Neural cell (in vitro differentiated cells): ENCODE results near the gene CAMK1D. TPM values are rescaled to one million over a fixed set of nuclear protein-coding genes. Genes with fewer than 3 reads are reported as not detected.

Source experiments
- H2AFZ ChIP-seq: fragments of 200-600, 300-800 bp; sonication (generic), shearing (Covaris generic); 2 replicates; pipeline ENCODE4 v1.6.0; 2014; ENCODE audit warnings: low read depth, mild to moderate bottlenecking, antibody characterized with exemption, low read length, moderate library complexity
- H3F3A ChIP-seq: fragments of 200-600 bp; shearing (Covaris generic); 2 replicates; pipeline ENCODE4 v1.6.1; 2016; ENCODE audit warnings: mild to moderate bottlenecking, moderate library complexity, mixed read lengths, antibody characterized with exemption, low read length; ENCODE audit not compliant: insufficient read depth, poor library complexity, severe bottlenecking
- H3K27ac ChIP-seq: fragments of 200-600, 300-800 bp; sonication (generic), shearing (Covaris generic); 2 replicates; pipeline ENCODE4 v1.5.1; 2014; ENCODE audit warnings: mild to moderate bottlenecking, low read length, moderate library complexity
- H3K27me3 ChIP-seq: fragments of 300-800, 200-600 bp; sonication (generic), shearing (Covaris generic); 2 replicates; pipeline ENCODE4 v1.6.0; 2014; ENCODE audit warnings: mild to moderate bottlenecking, low read depth, low read length, moderate library complexity; ENCODE audit not compliant: insufficient read depth
- H3K36me3 ChIP-seq: fragments of 300-800, 200-600 bp; sonication (generic), shearing (Covaris generic); 2 replicates; pipeline ENCODE4 v1.5.1; 2014; ENCODE audit warnings: mild to moderate bottlenecking, antibody characterized with exemption, low read length, moderate library complexity; ENCODE audit not compliant: insufficient read depth
- H3K4me2 ChIP-seq: fragments of 300-800, 200-600 bp; sonication (generic), shearing (Covaris generic); 2 replicates; pipeline ENCODE4 v1.6.0; 2014; ENCODE audit warnings: mild to moderate bottlenecking, low read length
- H3K4me3 ChIP-seq: fragments of 300-800, 200-600 bp; sonication (generic), shearing (Covaris generic); 2 replicates; pipeline ENCODE4 v1.5.1; 2014; ENCODE audit warnings: mild to moderate bottlenecking, low read length, moderate library complexity
- H3K79me2 ChIP-seq: fragments of 200-600 bp; shearing (Covaris generic); replicated peaks from 2 replicates; pipeline ENCODE4 v1.6.0; 2014; ENCODE audit warnings: mild to moderate bottlenecking, low read length, moderate library complexity; ENCODE audit not compliant: insufficient read depth
- H3K9ac ChIP-seq: fragments of 300-800, 200-600 bp; sonication (generic), shearing (Covaris generic); 2 replicates; pipeline ENCODE4 v1.6.1; 2016; ENCODE audit warnings: mild to moderate bottlenecking, low read length, mixed read lengths
- H3K9me2 ChIP-seq: fragments of 200-600 bp; shearing (Covaris generic); 2 replicates; pipeline ENCODE4 v1.6.1; 2016; ENCODE audit warnings: mild to moderate bottlenecking, low read length, mixed read lengths; ENCODE audit not compliant: insufficient read depth
- H3K9me3 ChIP-seq: fragments of 200-600, 300-800 bp; sonication (generic), shearing (Covaris generic); 2 replicates; pipeline ENCODE4 v1.6.1; 2016; ENCODE audit warnings: mild to moderate bottlenecking, mixed run types, low read length, moderate library complexity, mixed read lengths
- H4K20me1 ChIP-seq: fragments of 200-600 bp; shearing (Covaris generic); 2 replicates; pipeline ENCODE4 v1.6.1; 2016; ENCODE audit warnings: mild to moderate bottlenecking, mixed run types; ENCODE audit not compliant: insufficient read depth
- CTCF ChIP-seq: fragments of 450-650 bp; IDR thresholded peaks from 2 replicates; pipeline ENCODE4 v1.5.1; 2014; ENCODE audit warnings: antibody characterized with exemption, mild to moderate bottlenecking, moderate library complexity; ENCODE audit not compliant: poor library complexity, severe bottlenecking
- EP300 ChIP-seq: fragments of 450-650 bp; conservative IDR thresholded peaks from 2 replicates; pipeline ENCODE4 v1.6.1; 2014; ENCODE audit warnings: antibody characterized with exemption, mild to moderate bottlenecking, moderate library complexity; ENCODE audit not compliant: poor library complexity, severe bottlenecking
- EZH2 ChIP-seq: fragments of 200-600, 300-800 bp; shearing (Covaris generic), sonication (generic); IDR thresholded peaks from 2 replicates; pipeline ENCODE4 v1.6.1; 2014; ENCODE audit warnings: antibody characterized with exemption, low read length, borderline replicate concordance, mild to moderate bottlenecking; ENCODE audit not compliant: insufficient read depth, poor library complexity, severe bottlenecking
- MXI1 ChIP-seq: fragments of 450-650 bp; conservative IDR thresholded peaks from 2 replicates; pipeline ENCODE4 v1.6.1; 2014; ENCODE audit warnings: antibody characterized with exemption, mild to moderate bottlenecking; ENCODE audit not compliant: poor library complexity, severe bottlenecking
- POLR2AphosphoS5 ChIP-seq: IDR thresholded peaks from 2 replicates; pipeline ENCODE4 v1.6.1; 2012
- RAD21 ChIP-seq: fragments of 450-650 bp; conservative IDR thresholded peaks from 2 replicates; pipeline ENCODE4 v1.6.1; 2014; ENCODE audit warnings: antibody characterized with exemption, mild to moderate bottlenecking, moderate library complexity
- REST ChIP-seq: IDR thresholded peaks from 2 replicates; pipeline ENCODE4 v1.6.1; 2012; ENCODE audit warnings: borderline replicate concordance
- SMC3 ChIP-seq: fragments of 450-650 bp; conservative IDR thresholded peaks from 2 replicates; pipeline ENCODE4 v1.6.1; 2014; ENCODE audit warnings: antibody characterized with exemption, mild to moderate bottlenecking, moderate library complexity; ENCODE audit not compliant: poor library complexity
- TAF1 ChIP-seq: IDR thresholded peaks from 2 replicates; pipeline ENCODE4 v1.6.1; 2012; ENCODE audit warnings: low read depth
- polyA plus RNA-seq: library from polyadenylated mRNA; depleted of rRNA; stranded (reverse); fragments of >200 nt; gene quantifications from 2 replicates; pipeline ENCODE4 v1.2.3, GENCODE V29; 2014

CAMK1D gene
- polyA plus RNA-seq, 1 donor from 2014 or later: 13.8 TPM

GRCh38 chr10:12828736-12829135, 479.4 kb downstream of the CAMK1D start:
- H3K4me2 ChIP-seq: no peak overlapping the region
- no peak overlapping the region for H3K27ac ChIP-seq
- H3K36me3 ChIP-seq: no peaks in the 10 kb centered on the region
- no peaks in the 10 kb centered on the region for H3K27me3 ChIP-seq
- TF ChIP-seq MXI1: no peak
- TF ChIP-seq POLR2AphosphoS5: no peak
- TF ChIP-seq SMC3: no peak
- TF ChIP-seq RAD21: no peak
- no peak for TF ChIP-seq CTCF
- H3F3A ChIP-seq: no peaks in the 10 kb centered on the region
- H3K79me2 ChIP-seq: no peaks in the 10 kb centered on the region
- H3K9me2 ChIP-seq: no peaks in the 10 kb centered on the region
- H3K4me3 ChIP-seq: no peak overlapping the region
- no peak overlapping the region for H3K9ac ChIP-seq
- no peaks in the 10 kb centered on the region for H3K9me3 ChIP-seq
- no peak overlapping the region for H2AFZ ChIP-seq
- no peaks in the 10 kb centered on the region for H4K20me1 ChIP-seq

- Histone ChIP-seq H3K4me3 (no peak overlapping the region), H4K20me1 (no peaks in the 10 kb centered on the region), H3K27me3 (no peaks in the 10 kb centered on the region), H3K27ac (no peak overlapping the region), H3K79me2 (no peaks in the 10 kb centered on the region), H3K36me3 (no peaks in the 10 kb centered on the region), H3F3A (no peaks in the 10 kb centered on the region), H3K4me2 (no peak overlapping the region), H3K9ac (no peak overlapping the region), H2AFZ (no peak overlapping the region), H3K9me3 (no peaks in the 10 kb centered on the region), H3K9me2 (no peaks in the 10 kb centered on the region)
- TF ChIP-seq SMC3 (no peak), POLR2AphosphoS5 (no peak), TAF1 (no peak), EP300 (no peak), EZH2 (no peak), REST (no peak), RAD21 (no peak), CTCF (no peak), MXI1 (no peak)
Observed at GRCh38 chr10:12829831-12830390, 480.6 kb downstream of the CAMK1D start.
